ENCODE results near the gene SHOX.
"Not testable (repeated sequence)": the region's sequence is repeated elsewhere in the genome, so short reads cannot be mapped to it uniquely, and the experiment has no call there.

The SHOX gene

DNA sequence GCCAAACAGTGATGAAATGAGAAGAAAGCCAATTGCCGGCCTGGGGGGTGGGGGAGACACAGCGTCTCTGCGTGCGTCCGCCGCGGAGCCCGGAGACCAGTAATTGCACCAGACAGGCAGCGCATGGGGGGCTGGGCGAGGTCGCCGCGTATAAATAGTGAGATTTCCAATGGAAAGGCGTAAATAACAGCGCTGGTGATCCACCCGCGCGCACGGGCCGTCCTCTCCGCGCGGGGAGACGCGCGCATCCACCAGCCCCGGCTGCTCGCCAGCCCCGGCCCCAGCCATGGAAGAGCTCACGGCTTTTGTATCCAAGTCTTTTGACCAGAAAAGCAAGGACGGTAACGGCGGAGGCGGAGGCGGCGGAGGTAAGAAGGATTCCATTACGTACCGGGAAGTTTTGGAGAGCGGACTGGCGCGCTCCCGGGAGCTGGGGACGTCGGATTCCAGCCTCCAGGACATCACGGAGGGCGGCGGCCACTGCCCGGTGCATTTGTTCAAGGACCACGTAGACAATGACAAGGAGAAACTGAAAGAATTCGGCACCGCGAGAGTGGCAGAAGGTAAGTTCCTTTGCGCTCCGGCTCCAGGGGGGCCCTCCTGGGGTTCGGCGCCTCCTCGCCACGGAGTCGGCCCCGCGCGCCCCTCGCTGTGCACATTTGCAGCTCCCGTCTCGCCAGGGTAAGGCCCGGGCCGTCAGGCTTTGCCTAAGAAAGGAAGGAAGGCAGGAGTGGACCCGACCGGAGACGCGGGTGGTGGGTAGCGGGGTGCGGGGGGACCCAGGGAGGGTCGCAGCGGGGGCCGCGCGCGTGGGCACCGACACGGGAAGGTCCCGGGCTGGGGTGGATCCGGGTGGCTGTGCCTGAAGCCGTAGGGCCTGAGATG is at the start of gene SHOX:
Gene SHOX, plus strand, starts transcription at position 180 of the 885 bp plus-strand sequence. Its CDS starts 107 bp downstream, at position 287.
- DNase-seq: no peak

DNA sequence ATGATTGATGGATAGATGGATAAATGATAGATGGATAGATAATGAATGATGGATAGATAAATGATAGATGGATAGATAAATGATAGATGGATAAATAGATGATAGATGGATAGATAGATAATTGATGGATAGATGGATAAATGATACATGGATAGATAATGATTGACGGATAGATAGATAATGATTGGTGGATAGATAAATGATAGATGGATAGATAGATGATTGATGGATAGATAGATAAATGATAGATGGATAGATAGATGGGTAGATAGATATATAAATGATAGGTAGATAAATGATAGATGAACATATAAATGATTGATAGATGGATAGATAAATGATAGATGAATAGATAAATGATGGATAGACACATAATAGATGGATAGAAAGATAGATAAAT is 49.5 kb upstream of the SHOX start:
- DNase-seq: no peak

DNA sequence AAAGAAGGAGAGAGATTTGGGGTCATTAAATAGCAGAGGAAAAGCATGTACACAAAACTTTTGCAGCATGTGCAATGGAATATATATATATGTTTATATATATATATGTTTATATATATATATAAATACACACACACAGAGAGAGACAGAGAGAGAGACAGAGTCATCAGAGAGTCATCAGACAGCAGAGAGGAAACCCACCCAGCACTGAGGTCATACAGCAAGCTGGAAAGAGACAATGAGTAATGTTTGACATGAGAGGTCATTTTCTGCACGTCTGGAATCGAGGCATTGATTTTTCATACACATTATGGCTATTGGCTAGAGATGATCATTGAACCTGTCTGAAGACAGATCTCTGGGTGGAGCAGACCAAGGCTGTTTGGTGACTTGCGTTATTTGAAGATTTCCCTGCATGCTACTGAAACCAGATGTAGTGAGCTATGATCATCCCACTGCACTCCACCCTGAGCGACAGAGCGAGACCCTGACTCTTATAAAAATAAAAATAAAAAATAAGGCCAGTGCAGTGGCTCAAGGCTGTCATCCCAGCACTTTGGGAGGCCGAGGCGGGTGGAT is 48.8 kb upstream of the SHOX start:
- no peak for DNase-seq

DNA sequence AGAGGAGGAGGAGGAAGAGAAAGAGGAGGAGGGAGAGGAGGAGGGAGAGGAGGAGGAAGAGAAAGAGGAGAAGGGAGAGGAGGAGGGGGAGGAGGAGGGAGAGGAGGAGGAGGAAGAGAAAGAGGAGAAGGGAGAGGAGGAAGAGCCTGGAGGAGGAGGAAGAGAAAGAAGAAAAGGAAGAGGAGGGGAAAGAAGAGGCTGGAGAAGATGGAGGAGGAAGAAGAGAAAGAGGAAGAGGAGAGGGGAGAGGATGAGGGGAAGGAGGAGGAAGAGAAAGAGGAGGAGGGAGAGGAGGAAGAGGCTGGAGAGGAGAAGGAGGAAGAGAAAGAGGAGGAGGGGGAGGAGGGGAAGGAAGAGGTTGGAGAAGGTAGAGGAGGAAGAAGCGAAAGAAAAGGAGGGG is 46.0 kb upstream of the SHOX start:
- DNase-seq: no peak

DNA sequence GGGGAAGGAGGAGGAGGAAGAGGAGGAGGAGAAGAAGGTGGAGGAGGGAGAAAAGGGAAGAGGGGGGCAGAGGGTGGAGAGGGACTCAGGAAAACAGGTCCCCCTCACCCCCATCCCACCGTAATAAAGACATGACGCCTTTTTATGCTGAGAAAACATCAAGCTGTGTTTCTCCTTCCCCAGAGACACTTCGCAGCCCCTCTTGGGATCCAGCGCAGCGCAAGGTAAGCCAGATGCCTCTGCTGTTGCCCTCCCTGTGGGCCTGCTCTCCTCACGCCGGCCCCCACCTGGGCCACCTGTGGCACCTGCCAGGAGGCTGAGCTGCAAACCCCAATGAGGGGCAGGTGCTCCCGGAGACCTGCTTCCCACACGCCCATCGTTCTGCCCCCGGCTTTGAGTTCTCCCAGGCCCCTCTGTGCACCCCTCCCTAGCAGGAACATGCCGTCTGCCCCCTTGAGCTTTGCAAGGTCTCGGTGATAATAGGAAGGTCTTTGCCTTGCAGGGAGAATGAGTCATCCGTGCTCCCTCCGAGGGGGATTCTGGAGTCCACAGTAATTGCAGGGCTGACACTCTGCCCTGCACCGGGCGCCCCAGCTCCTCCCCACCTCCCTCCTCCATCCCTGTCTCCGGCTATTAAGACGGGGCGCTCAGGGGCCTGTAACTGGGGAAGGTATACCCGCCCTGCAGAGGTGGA is 45.3 kb upstream of the SHOX start:
- DNase-seq: no peak

DNA sequence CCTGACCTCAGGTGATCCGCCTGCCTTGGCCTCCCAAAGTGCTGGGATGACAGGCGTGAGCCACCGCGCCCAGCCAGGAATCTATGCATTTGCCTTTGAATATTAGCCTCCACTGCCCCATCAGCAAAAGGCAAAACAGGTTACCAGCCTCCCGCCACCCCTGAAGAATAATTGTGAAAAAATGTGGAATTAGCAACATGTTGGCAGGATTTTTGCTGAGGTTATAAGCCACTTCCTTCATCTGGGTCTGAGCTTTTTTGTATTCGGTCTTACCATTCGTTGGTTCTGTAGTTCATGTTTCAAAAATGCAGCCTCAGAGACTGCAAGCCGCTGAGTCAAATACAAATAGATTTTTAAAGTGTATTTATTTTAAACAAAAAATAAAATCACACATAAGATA is 44.2 kb upstream of the SHOX start:
- DNase-seq: no peak

DNA sequence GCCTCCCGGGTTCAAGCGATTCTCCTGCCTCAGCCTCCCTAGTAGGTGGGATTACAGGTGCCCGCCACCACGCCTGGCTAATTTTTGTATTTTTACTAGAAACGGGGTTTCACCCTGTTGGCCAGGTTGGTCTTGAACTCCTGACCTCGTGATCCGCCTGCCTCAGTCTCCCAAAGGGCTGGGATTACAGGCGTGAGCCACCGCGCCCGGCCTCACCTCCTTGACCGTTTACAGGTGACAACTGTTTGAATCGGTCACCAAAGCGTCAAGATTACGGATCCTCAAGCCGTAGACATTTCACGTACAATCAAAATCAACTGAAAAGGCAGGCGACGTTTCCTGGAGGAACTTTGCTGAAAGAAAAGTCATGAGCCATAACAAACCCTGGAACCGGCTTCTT is 41.3 kb upstream of the SHOX start:
- DNase-seq: not testable (repeated sequence)

DNA sequence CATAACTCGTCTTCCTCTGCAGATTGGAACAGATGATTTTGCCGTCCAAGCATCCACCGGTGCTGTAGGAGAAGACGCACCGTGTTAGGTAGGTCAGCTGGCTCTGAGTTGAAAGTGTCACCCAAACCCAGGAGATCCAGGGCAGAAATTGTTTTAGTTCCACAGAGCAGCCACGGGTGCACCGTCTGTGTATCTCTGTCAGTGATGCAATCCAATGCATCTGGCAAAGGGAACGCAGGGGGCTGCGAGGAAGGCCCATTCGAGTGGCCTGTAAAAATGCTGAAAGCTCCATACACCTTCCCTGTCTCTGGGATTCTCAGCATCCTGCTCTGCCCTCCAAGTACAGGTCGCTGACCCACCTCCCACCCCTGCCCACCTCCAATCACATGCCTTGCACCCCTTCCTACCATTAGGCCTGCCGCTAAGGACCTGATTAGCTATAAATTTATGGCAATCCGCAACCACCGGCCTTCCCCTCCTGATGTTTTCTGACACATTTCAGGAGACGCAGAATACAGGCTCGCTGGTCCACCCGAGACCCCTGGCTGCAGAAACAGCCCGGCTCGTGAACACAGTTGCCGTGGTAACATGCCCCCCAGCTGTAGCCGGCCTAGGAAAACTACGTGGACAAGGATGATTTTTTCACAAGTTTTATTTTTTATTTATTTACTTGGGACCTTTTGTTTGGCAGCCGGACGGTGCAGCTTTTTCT is 39.7 kb upstream of the SHOX start:
- no peak for DNase-seq

DNA sequence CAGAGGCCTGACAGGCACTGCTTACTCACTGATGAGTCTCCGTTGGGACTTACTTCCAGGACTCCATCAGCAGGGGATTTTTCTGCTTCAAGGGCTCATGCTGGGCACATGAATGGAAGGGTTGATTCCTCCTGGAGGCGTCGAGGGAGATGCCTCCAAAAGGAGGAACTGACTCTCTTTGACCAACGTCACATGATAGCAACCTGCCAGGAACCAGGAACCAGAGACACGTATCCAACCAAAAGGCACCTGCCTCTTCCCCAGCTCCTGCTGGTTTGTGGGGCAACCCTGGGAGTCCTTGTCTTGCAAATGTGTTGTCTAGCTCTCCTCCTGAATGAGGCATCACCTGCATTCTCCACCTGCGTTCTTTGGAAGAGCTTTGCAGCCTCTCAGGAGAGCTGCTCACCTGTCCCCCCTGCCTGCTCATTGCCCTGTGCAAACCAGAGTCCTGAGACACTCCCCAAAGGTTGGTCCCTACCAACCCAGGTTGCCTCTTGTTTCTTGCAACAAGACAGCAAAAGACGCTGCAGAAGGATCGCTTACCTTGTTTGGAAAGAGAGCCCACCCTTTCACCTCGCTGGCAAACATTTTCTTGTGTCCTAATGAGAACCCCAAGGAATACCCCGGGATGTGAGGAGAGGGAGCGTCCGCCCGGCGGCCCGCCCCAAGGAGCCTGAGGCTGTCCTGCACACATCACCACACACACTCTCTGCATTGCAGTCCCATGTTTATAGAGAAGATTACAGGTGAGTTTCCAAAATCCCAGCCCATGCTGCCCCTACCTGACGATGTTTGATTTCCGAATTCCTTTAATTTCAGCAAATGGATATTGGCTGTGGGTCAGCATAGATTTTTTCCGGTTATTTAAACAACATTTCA is 30.5 kb upstream of the SHOX start:
- DNase-seq: no peak

DNA sequence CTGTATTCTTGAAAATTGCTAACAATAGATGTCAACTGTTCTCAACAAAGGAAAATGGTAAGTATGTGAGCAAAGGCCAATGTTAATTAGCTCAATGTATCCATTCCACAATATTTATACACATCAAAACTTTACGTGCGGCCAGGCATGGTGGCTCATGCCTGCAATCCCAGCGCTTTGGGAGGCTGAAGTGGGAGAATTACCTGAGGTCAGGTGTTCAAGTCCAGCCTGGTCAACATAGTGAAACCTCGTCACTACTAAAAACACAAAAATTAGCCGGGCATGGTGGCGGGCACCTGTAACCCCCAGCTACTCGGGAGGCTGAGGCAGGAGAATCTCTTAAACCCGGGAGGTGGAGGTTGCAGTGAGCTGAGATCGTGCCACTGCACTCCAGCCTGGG is 27.6 kb upstream of the SHOX start:
- DNase-seq: not testable (repeated sequence)

DNA sequence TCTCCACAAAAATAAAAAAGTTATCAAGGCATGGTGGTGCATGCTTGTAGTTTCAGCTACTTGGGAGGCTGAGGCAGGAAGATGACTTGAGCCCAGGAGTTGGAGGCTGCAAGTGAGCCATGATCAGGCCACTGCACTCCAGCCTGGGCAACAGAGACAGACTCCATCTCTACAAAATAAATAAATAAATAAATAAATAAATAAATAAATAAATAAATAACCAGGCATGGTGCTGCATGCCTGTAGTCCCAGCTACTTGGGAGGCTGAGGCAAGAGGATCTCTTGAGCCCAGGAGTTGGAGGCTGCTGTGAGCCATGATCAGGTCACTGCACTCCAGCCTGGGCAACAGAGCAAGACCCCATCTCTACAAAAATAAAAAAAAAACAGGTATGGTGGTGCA is 26.0 kb upstream of the SHOX start:
- DNase-seq: not testable (repeated sequence)

DNA sequence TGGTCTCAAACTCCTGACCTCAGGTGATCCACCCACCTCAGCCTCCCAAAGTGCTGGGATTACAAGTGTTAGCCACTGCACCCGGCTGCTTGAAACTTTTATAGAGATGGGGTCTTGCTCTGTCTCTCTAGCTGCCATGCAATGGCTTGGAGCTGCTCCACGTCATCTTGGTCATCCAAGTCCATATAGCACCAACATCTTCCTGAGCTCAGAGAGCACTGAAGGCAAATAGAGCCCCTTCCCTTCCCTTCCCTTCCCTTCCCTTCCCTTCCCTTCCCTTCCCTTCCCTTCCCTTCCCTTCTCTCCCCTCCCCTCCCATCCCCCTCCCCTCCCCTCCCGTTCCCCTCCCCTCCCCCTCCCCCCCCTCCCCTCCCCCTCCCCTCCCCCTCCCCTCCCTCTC is 22.5 kb upstream of the SHOX start:
- not testable (repeated sequence) for DNase-seq

DNA sequence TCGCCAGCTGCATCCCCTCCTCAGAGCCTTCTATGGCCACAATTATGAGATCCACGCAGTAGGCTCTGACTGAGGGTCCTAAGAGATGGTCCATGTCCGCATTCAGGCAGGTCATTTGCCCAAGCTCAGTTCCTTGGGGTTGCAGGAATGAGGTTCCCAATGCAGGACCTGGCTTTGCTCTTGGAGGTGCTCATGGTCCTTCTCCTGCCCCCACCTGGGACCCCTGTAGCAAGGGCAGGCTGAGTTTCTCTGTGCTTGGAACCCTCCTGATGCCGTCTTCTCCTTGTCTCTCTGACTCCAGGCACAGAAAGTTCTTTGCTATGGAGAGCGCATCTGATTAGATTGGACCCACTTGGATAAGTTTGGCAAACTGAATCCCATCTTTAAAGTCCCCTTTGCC is 16.5 kb upstream of the SHOX start:
- no peak for DNase-seq

DNA sequence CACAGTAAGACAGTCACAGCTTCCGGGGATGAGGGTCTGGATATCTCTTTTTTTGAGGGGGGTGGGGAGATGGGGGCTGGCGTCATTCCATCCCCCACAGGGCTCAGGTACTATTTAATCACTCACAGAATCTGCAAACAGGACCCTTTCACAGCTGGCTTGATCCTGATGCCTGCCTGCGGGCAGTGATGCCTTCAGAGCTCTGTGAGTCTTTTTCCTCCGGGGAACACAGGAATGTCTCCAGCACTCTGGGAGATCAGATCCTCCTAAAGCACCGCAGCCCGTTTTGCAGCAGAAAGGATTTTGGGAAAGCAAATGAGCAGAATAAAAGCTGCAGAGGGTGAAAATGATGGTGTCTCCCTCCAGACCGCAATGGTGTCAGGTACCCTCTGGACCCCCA is 13.2 kb upstream of the SHOX start:
- DNase-seq: no peak

DNA sequence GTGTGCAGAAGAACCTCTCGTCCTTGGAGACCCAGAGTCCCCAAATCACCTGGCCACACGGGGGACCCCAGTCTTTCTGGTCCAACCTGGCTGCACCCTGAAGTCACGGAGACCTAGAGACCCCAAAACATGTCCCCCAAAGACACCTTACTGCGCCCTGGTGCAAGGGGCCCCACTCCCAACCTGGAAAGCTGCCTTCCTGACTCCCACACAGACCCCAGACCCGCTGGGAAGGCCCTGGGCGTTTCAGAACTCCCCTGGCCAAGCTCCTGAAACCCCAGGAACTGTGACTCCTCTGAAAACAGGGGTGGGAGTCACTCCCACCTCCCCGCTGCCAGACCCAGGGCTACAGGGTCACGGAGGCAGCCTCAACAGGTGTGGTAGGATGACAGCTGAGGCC is 12.7 kb upstream of the SHOX start:
- no peak for DNase-seq

DNA sequence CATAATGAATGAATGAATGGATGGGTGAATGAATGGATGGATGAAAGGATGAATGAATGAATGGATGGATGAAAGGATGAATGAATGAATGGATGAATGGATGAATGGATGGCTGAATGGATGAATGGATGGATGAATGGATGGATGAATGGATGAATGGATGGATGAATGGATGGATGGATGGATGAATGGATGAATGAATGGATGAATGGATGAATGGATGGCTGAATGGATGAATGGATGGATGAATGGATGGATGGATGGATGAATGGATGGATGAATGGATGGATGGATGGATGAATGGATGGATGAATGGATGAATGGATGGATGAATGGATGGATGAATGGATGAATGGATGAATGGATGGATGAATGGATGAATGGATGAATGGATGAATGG is 12.3 kb upstream of the SHOX start:
- DNase-seq: not testable (repeated sequence)

DNA sequence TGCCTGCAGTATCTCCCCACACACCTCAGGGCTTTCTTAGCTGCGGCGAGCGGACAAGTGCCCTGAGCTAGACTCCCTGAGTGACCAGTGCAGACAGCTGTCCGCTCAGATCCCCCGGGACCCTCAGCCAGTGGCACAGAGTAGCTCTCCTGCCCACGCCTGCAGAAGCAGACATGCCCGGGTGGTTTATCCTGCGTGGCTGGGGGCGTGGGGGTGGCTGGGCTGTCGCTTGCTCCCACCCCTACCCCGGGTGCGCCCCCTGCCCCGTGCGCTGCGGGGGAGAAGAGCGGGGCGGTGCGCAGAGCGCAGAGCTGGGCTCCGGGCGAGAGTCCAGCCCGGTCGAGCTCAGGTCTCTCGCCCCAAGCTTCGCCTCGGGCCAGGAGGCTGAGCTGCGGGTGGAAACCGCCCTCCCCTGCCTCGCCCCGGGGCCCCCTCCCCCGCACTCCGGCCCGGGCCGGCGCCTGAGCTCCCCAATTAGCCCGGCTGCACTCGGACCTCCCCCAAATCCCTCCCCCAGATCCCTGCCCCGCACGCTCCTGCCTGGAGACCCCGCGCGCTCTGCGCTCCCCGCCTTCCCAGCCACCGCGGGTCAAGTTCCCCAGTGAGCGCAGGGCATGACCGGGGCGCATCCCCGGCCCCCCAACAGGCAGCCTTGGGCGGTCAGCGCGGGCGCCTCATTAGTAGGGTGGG is 11.7 kb upstream of the SHOX start:
- DNase-seq: no peak

DNA sequence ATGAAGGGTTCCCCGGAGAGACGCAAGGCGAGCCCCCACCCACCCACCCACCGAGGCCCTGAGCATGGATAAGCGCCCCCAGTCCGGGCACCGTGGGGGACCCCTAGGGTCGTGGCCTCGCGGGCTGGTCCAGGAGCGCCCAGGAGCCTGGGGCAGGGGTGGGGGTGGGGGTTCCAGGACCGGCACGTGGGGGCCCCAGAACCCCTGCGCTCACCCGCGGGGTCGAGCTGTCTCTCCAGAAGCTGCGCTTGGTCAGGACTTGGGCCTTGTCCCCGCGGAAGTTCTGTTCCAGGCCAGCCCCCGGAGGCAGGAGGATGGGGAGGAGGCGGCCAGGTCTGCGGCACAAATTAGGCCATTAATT is 11.2 kb upstream of the SHOX start:
- no peak for DNase-seq

DNA sequence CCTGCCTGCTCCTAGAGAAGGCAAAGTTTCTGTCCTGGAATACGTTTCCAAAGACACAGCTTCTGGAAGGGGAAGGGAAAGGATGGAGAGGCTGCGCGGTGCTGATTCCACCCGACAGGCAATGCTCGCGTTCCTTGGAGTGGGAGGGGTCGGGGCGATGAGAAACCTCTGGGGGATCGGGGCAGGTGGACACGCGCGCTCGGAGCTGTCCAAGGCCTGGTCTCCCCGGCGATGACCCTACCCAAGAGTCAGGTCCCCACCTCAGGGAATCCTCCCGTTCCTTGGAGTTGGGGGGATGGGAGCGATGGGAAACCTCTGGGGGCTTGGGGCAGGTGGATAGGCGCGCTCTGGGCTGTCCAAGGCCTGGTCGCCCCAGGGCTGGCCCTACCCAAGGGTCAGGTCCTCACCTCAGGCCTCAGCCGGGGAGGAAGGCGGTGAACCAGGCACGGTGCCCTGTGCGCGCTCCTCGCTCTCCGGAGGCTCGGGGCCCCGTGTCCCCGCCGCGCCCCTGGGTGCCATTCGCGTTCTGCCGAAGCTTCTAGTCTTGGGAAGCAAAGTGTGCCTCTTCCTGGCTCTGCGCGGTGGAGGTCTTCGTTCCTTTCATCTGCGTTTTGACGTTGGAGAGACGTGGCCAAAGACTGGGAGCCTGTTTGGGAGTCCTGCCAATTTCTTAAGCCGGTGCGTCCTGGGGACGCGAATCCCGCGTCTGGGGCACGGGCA is 10.6 kb upstream of the SHOX start:
- no peak for DNase-seq

DNA sequence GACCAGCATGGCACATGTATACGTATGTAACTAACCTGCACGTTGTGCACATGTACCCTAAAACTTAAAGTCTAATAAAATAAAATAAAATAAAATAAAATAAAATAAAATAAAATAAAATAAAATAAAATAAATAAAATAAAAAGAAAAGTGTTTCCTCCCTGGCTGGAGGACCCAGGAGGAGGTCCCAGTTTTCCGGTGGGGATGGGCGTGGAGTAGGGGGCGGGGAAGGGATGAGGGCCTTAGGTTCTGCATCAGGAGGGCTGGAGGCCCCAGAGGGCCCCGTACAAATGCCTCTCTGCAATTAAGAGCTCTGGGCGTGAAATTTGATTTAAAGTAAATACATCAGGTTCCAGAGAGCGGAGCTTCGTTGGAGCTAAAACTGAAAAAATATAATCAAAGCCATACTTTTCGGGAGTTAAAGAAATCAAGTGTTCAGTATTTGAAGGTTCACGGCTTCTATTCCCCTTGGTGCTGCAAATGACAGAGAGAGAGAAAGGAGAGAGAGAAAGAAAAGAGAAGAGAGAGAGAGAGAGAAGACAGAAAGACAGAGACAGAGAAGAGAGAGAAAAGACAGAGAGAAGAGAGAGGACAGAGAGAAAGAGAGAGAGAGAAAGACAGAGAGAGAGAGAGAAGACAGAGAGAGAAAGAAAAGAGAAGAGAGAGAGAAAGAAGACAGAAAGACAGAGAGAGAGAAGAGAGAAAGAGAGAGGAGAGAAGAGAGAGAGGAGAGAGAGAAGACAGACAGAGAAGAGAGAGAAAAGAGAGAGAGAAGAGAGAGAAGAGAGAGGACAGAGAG is 8.7 kb upstream of the SHOX start:
- no peak for DNase-seq
